ENCODE measurements around the gene PDE4D. TPM values are rescaled to one million over a fixed set of nuclear protein-coding genes. Genes with fewer than 3 reads are reported as not detected.

PDE4D gene
- total RNA-seq, 1 experiment from 2014 or later = 2.1 TPM

- H3K4me2 ChIP-seq (ENCODE audit: insufficient read depth, insufficient read length, low read length) = no peak overlapping the region
- H3K14ac ChIP-seq (ENCODE audit: insufficient read depth, low read length) = no peak overlapping the region
- Mint-ChIP-seq H3K36me3 (ENCODE audit: insufficient read depth in 1 of 3, low read depth in 3 of 3) (no peaks in the 10 kb centered on the region), H3K4me1 (no peaks in the 10 kb centered on the region), H3K27me3 (ENCODE audit: low read depth) (no peaks in the 10 kb centered on the region; the same call in 1 of the 2 replicates), H3K4me3 (no peak overlapping the region), H3K9me3 (no peaks in the 10 kb centered on the region), H3K27ac (no peak overlapping the region)
- H3K27ac ChIP-seq (ENCODE audit: insufficient read length, low read depth, low read length) = no peak overlapping the region
- no peak overlapping the region for H2BK15ac ChIP-seq (ENCODE audit: low read depth, low read length)
- no peak overlapping the region for H3T11ph ChIP-seq (ENCODE audit: low read length)
- no peak overlapping the region for H2AK5ac ChIP-seq (ENCODE audit: insufficient read length, low read length)
- no peaks in the 10 kb centered on the region for H3K27me3 ChIP-seq (ENCODE audit: insufficient read depth, low read length)
- H3K56ac ChIP-seq (ENCODE audit: insufficient read length, low read depth, low read length) = no peak overlapping the region
- no peak overlapping the region for H3K4ac ChIP-seq (ENCODE audit: low read depth, low read length)
- H3K4me1 ChIP-seq (ENCODE audit: insufficient read depth, low read length) = no peaks in the 10 kb centered on the region
- no CpG with 5 or more reads among the region's 2 CpGs for WGBS (ENCODE audit: extremely low coverage, insufficient read length, low lambda C conversion rate)
- no peaks in the 10 kb centered on the region for H3K79me2 ChIP-seq (ENCODE audit: insufficient read depth, low read length)
- H2BK20ac ChIP-seq (ENCODE audit: low read depth, low read length, poor library complexity, severe bottlenecking) = no peak overlapping the region
- H4K5ac ChIP-seq (ENCODE audit: insufficient read length, low read depth, low read length) = no peak overlapping the region
- no peak overlapping the region for H4K8ac ChIP-seq (replicated peaks; ENCODE audit: insufficient read length, low read depth, low read length)
- no peak for DNase-seq
- no peaks in the 10 kb centered on the region for H3K79me1 ChIP-seq (ENCODE audit: insufficient read depth, low read depth, low read length, poor library complexity, severe bottlenecking)
- H2BK120ac ChIP-seq (ENCODE audit: low read depth, low read length, poor library complexity, severe bottlenecking) = no peak overlapping the region
- H4K20me1 ChIP-seq (ENCODE audit: control insufficient read depth, insufficient read depth, insufficient read length) = no peaks in the 10 kb centered on the region
- no peak for TF ChIP-seq CTCF (conservative IDR thresholded peaks at IDR 0.05)
- H2BK5ac ChIP-seq (ENCODE audit: insufficient read length, low read length) = no peak overlapping the region
- H3K23me2 ChIP-seq (ENCODE audit: insufficient read length, low read depth, low read length, poor library complexity, severe bottlenecking) = no peaks in the 10 kb centered on the region
- no peak overlapping the region for H2AFZ ChIP-seq (ENCODE audit: low read length)
- H3K23ac ChIP-seq (ENCODE audit: insufficient read length, low read depth, low read length) = no peak overlapping the region
- H3K9ac ChIP-seq (ENCODE audit: extremely low read depth, insufficient read length, low read length) = no peak overlapping the region
- H2BK12ac ChIP-seq (ENCODE audit: insufficient read length, low read depth, low read length) = no peak overlapping the region
- no peak overlapping the region for H3K18ac ChIP-seq (ENCODE audit: insufficient read length, low read depth, low read length)
- H4K91ac ChIP-seq (ENCODE audit: insufficient read length, low read depth, low read length) = no peak overlapping the region
- no peaks in the 10 kb centered on the region for H3K9me3 ChIP-seq (ENCODE audit: control insufficient read depth, low read depth, low read length)
Measured at GRCh38 chr5:59341155-59341554, 552.4 kb downstream of the PDE4D start.
